HUES64 (cell line): ENCODE results near the gene TAX1BP1.
A peak's percentile ranks its signal among the peaks of the same experiment; 100 is the strongest.
"Not testable (repeated sequence)": the region's sequence is repeated elsewhere in the genome, so short reads cannot be mapped to it uniquely, and the experiment has no call there.

ENCODE experiments used
- H3K27ac ChIP-seq: 2 replicates; pipeline ENCODE4 v1.7.0; 2013; ENCODE audit warnings: low read depth, low read length, inconsistent platforms
- H3K27me3 ChIP-seq: 2 replicates; pipeline ENCODE4 v1.6.1; 2013; ENCODE audit warnings: mild to moderate bottlenecking, low read length; ENCODE audit not compliant: insufficient read depth
- H3K36me3 ChIP-seq: 2 replicates; pipeline ENCODE4 v1.6.1; 2013; ENCODE audit warnings: mild to moderate bottlenecking, low read length; ENCODE audit not compliant: insufficient read depth
- H3K4me1 ChIP-seq: 2 replicates; pipeline ENCODE4 v1.6.1; 2013; ENCODE audit warnings: mild to moderate bottlenecking, low read length, moderate library complexity; ENCODE audit not compliant: insufficient read depth
- H3K4me3 ChIP-seq: 2 replicates; pipeline ENCODE4 v1.5.1; 2013; ENCODE audit warnings: mild to moderate bottlenecking, low read length, moderate library complexity
- H3K9ac ChIP-seq: 2 replicates; pipeline ENCODE4 v1.6.1; 2013; ENCODE audit warnings: mild to moderate bottlenecking, low read depth, low read length
- H3K9me3 ChIP-seq: 2 replicates; pipeline ENCODE4 v1.6.1; 2013; ENCODE audit warnings: low read depth, low read length; ENCODE audit not compliant: insufficient read depth
- WGBS: fragments of 150-250, 120-280 bp; methylation state at CpG from one replicate; pipeline ENCODE4 v1.1.7; 2013; ENCODE audit warnings: missing lambda C conversion rate; 5-methylcytosine and 5-hydroxymethylcytosine counted together

TAX1BP1 gene

DNA sequence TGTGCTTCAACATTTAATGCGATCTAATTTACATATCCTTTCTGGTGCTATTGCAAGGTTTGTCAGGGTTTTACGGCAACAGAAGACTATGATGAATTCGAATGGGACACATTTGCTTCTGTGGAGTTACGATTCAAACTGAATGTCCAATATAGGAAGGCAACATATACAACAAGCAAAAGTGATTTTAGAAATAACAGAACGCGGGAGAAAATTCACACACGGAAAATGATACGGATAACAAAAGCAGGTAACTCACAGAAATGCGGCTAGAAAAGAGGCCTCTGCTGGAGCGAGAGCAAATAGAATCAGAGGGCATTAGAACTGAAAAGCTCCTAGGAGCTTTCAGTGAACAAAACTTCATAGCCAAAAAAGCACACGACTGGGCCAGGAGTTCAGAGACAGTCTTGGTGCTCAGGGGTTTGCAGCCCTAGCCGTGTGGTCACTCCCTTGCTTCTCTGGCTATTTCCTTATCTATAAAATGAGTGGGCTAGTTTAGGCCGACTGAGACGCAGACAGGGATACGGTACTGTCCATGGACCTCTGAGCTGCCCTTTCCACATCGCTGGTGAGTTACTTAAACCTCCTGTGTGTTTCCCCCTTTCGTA, 557 bp upstream of the TAX1BP1 start:
- Histone ChIP-seq H3K36me3 (no peaks in the 10 kb centered on the region), H3K4me1 (0 out of 2 replicates have a peak, but pooled peaks cover 4% of the 10 kb centered on the region), H3K4me3 (peak overlapping the region; percentile 79), H3K27ac (peak overlapping the region; percentile 1), H3K9ac (peak overlapping the region; percentile 62), H3K27me3 (no peaks in the 10 kb centered on the region), H3K9me3 (no peaks in the 10 kb centered on the region)
- 16% methylated on average over 17 of the region's 17 CpGs for WGBS

DNA sequence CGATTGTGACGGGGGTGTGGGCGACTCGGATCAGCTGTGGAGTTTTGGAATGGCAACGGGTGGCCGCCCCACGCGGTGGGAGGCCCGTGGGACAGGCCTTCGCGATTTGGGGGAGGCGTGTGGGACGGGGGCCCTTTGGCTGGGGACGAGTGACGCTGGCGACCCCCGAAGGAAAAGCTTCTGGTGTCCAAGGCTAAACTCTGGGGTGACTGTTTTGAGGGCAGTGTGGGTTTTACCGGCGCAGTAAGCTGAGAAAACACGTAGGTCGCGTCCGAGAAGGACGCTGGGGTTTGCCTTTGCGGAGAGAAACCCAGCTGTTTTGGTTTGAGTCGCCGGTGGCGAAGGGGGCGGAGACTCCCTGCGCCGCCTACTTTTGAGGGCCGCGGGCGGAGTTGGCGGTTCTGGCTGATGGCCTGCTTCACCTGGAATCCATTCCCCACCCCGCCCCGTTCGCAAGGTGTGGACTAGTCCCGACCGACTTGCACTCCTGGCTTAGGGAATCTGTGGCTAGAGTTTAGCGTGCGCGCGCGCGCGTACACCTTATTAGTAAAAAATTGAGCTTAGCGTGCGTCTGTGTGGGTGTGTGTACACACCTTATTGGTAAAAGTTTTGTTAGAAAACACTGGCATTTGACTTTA, 606 bp downstream of the TAX1BP1 start:
- no peaks in the 10 kb centered on the region for H3K9me3 ChIP-seq
- under 1% methylated on average over 49 of the region's 49 CpGs for WGBS
- H3K27ac ChIP-seq: peak overlapping the region; percentile 82
- no peaks in the 10 kb centered on the region for H3K27me3 ChIP-seq
- H3K4me1 ChIP-seq: peaks cover 13% of the 10 kb centered on the region
- H3K36me3 ChIP-seq: no peaks in the 10 kb centered on the region
- H3K9ac ChIP-seq: peak overlapping the region; percentile 78
- H3K4me3 ChIP-seq: peak overlapping the region; percentile 79

DNA sequence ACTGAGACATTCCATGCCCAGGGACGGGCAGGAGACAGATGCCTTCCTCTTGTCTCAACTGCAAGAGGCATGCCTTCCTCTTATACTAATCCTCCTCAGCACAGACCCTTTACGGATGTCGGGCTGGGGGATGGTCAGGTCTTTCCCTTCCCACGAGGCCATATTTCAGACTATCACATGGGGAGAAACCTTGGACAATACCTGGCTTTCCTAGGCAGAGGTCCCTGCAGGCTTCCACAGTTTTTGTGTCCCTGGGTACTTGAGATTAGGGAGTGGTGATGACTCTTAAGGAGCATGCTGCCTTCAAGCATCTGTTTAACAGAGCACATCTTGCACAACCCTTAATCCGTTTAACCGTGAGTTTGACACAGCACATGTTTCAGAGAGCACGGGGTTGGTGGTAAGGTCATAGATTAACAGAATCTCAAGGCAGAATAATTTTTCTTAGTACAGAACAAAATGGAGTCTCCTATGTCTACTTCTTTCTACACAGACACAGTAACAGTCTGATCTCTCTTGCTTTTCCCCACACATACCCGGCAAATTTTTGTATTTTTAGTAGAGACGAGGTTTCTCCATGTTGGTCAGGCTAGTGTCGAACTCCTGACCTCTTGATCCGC, 2.2 kb downstream of the TAX1BP1 start:
- WGBS: 87% methylated on average over 8 of the region's 11 CpGs
- not testable (repeated sequence) for H3K27ac ChIP-seq, H3K9ac ChIP-seq, H3K36me3 ChIP-seq, H3K4me3 ChIP-seq, H3K9me3 ChIP-seq, H3K27me3 ChIP-seq
- peaks cover 28% of the 10 kb centered on the region for H3K4me1 ChIP-seq

DNA sequence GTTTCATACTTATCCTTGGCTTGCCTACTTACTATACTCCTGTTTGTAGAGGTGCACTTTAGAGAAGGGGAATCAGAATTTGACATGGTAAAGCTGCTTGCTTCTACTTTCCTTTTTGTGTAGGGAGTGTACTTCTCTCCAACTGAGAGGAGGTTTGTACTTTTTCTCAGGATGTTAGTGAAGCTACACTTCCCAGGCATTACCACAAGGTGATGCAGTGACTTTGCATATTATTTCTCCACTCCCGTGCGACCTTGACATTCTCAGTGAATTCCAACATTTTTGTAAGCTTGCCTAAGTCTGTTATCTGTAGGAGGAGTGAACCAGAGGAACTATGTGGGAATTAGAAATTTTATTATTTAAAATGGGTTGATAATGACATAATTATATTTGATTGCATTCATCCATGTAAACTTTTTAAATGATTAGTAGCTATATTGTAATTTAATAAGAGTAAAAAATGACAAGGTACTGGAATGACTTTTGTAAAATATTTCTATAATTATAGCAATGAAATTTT, 5.2 kb downstream of the TAX1BP1 start:
- Histone ChIP-seq H3K9me3 (no peaks in the 10 kb centered on the region), H3K27ac (peak overlapping the region; percentile 51; the same call in 1 of the 2 replicates), H3K27me3 (no peaks in the 10 kb centered on the region), H3K9ac (no peak overlapping the region), H3K4me1 (peaks cover 24% of the 10 kb centered on the region), H3K36me3 (peaks cover 19% of the 10 kb centered on the region), H3K4me3 (no peak overlapping the region)
- 27% methylated on average over 2 of the region's 2 CpGs for WGBS

DNA sequence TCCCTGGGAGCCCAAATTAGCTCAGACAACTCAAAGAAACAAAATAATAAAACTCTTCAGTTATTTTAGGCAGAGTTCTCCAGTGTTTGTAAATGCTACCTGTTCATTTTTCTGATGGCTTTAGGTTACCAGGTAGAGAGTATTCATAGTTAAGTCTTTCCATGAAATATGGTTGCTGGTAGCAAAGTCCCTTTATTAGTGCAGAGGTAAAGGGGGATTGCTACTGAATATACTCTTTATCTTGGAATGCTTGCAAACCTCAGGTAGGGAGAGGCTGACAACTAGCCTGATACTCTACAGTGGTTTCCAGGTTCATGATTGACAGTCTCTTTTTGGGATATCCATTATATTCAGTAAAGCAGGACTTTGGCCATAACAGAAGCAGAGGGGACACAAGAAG, 6.5 kb downstream of the TAX1BP1 start:
- no peaks in the 10 kb centered on the region for H3K9me3 ChIP-seq
- no peak overlapping the region for H3K4me3 ChIP-seq
- no peaks in the 10 kb centered on the region for H3K27me3 ChIP-seq
- no peak overlapping the region for H3K9ac ChIP-seq
- H3K27ac ChIP-seq: no peak overlapping the region
- peaks cover 24% of the 10 kb centered on the region for H3K4me1 ChIP-seq
- peaks cover 32% of the 10 kb centered on the region for H3K36me3 ChIP-seq

DNA sequence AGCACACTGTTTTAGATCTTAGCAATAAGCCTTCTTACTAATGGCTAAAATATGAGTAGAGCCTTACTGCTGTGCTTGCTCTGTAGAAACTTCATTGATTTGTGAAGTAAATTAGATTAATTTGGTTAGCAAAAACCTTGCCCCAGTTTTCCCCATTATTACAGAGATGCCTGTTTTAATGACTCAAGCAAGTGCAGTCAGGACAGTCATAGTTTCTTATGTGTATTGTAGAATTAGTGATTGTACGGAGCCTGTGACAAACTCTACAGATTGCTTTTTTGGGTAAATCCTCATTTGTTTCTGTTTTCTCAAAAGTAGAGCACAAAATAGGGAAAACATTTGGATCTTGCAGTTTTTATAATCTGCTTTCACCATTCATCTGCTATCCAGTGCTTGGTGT, 7.0 kb downstream of the TAX1BP1 start:
- H3K27me3 ChIP-seq: no peaks in the 10 kb centered on the region
- no peak overlapping the region for H3K4me3 ChIP-seq
- 97% methylated on average over 1 of the region's 1 CpG for WGBS
- H3K4me1 ChIP-seq: peaks cover 24% of the 10 kb centered on the region
- peaks cover 33% of the 10 kb centered on the region for H3K36me3 ChIP-seq
- H3K9ac ChIP-seq: no peak overlapping the region
- H3K9me3 ChIP-seq: no peaks in the 10 kb centered on the region
- H3K27ac ChIP-seq: no peak overlapping the region

DNA sequence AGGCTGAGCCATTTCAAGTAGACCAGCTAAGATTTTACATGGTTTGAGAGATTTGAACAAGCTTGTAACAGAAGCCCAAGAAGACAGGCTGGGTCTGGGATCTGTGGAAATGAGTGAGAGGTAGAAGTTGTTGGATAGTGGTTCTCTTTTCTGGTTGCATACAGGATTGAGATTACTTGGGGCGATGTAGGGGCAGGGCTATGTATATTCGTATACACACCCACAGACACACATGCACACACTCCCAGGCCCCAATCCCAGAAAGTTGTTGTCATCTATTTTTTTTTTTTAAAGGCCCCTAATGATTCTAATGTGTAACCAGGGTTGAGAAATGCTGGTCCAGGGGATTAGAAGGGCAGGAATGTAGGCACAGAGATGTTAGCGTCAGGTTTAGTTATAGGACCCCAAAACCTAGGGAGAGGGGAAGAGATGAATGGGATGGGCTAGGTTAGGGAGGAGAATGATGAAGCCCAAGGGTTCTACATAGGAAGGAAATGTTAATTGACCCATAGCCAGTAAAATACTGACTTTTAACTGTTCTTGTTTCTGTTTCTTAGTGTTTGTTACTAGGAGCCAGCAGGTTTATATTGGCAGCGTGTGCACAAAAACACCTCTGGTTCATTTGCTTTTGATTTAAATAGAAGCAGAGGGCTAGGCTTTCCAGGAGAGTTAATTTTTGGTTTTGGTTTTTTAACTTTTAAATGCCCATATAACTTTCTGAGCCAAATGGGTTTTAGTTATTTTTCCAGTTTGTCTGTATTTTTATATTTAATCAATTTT, 7.8 kb downstream of the TAX1BP1 start:
- Histone ChIP-seq H3K27me3 (no peaks in the 10 kb centered on the region), H3K4me3 (no peak overlapping the region), H3K4me1 (peaks cover 24% of the 10 kb centered on the region), H3K27ac (no peak overlapping the region), H3K9me3 (no peaks in the 10 kb centered on the region), H3K9ac (no peak overlapping the region), H3K36me3 (peaks cover 33% of the 10 kb centered on the region)
- 92% methylated on average over 2 of the region's 4 CpGs for WGBS

DNA sequence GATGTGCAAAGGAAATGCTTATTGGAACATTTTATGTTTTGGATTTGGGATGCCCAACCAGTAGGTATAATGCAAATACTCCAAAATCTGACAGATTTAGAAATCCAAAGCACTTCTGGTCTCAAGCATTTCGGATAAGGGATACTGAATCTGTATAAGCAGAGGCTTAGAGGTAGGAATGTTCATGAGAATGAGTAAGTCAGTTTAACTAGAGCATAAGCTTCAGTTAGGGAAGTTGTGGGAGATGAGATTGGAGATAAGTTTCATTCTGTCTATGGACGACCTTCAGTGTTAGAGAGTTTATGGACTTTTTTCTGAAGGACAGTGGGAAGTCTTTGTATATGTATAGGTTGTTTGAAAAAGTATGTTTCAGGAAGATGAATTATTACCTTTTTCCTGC, 10.4 kb downstream of the TAX1BP1 start:
- 92% methylated on average over 2 of the region's 2 CpGs for WGBS
- Histone ChIP-seq H3K27ac (no peak overlapping the region), H3K36me3 (peaks cover 42% of the 10 kb centered on the region), H3K4me3 (no peak overlapping the region), H3K27me3 (no peaks in the 10 kb centered on the region), H3K9me3 (no peaks in the 10 kb centered on the region), H3K4me1 (peaks cover 17% of the 10 kb centered on the region), H3K9ac (no peak overlapping the region)

DNA sequence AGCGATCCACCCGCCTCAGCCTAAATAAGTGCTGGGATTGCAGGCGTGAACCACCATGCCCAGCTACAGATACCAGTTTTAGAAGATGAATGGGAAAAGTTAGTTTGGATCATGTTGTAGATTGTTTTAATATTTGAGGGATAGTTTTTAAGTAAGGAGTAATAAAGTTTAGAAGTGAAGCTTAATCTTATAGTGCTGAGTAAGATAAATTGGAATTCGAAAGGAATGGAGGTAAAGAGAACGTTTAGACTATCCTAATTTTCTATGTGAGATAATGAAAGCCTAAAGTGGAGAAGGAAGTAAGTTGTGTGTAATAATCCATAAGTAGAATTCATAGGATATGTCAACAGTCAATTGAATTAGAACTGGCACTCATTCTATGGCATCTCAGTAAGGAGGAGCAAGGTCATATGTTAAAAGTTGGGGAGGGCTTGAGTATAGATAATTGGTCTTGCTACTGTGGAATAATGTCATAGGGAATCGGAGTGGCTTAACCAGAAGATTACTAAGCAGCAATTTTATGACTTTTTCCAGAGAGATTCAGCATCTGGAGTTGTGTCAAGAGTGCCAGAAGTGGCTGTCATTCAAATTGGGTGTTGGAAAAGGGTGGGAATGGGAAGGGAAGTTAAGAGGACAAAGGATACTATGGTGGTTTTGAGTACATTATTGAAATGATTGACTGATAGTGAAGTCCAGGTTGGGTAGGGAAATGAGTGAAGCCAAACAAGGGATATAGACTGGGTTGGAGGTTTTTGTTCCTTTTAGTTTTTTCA, 12.1 kb downstream of the TAX1BP1 start:
- WGBS: 93% methylated on average over 6 of the region's 6 CpGs
- peaks cover 1% of the 10 kb centered on the region for H3K4me1 ChIP-seq
- peaks cover 58% of the 10 kb centered on the region for H3K36me3 ChIP-seq
- no peaks in the 10 kb centered on the region for H3K9me3 ChIP-seq
- H3K4me3 ChIP-seq: no peak overlapping the region
- no peak overlapping the region for H3K27ac ChIP-seq
- H3K27me3 ChIP-seq: no peaks in the 10 kb centered on the region
- H3K9ac ChIP-seq: no peak overlapping the region

DNA sequence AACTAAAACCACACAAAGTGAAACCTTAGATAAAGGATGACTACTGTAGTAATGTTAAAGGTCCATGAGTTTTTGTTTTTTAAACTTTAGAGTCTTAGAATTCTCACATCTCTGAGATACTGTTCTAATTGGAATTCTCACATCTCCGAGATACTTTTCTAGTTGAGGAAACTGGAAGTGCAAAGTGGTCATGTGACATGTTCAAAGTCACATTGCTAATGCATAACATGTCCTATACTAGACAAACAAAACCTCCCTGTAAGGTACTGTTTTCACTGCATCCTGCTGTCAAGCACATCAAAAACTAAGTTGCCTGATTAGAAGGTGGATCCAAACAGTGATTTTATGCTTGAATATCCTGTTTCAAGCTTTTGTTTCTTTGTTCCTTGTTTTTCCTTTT, 13.9 kb downstream of the TAX1BP1 start:
- no peaks in the 10 kb centered on the region for H3K9me3 ChIP-seq
- 100% methylated on average over 1 of the region's 1 CpG for WGBS
- no peak overlapping the region for H3K27ac ChIP-seq
- H3K27me3 ChIP-seq: no peaks in the 10 kb centered on the region
- H3K9ac ChIP-seq: no peak overlapping the region
- peaks cover 70% of the 10 kb centered on the region for H3K36me3 ChIP-seq
- no peak overlapping the region for H3K4me3 ChIP-seq
- H3K4me1 ChIP-seq: no peaks in the 10 kb centered on the region; the same call in 1 of the 2 replicates
